DMS153 treated with DMSO at 0.1 percent for 48 hours (cell line): Measurements from ENCODE around the gene MBNL2.

ENCODE experiments used
- DNase-seq: peaks from one replicate; lab custom pipeline; 2025; ENCODE audit not compliant: unreplicated experiment; lab: John Stamatoyannopoulos, UW

MBNL2 gene, protein sequence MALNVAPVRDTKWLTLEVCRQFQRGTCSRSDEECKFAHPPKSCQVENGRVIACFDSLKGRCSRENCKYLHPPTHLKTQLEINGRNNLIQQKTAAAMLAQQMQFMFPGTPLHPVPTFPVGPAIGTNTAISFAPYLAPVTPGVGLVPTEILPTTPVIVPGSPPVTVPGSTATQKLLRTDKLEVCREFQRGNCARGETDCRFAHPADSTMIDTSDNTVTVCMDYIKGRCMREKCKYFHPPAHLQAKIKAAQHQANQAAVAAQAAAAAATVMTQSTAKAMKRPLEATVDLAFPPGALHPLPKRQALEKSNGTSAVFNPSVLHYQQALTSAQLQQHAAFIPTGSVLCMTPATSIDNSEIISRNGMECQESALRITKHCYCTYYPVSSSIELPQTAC

DNA sequence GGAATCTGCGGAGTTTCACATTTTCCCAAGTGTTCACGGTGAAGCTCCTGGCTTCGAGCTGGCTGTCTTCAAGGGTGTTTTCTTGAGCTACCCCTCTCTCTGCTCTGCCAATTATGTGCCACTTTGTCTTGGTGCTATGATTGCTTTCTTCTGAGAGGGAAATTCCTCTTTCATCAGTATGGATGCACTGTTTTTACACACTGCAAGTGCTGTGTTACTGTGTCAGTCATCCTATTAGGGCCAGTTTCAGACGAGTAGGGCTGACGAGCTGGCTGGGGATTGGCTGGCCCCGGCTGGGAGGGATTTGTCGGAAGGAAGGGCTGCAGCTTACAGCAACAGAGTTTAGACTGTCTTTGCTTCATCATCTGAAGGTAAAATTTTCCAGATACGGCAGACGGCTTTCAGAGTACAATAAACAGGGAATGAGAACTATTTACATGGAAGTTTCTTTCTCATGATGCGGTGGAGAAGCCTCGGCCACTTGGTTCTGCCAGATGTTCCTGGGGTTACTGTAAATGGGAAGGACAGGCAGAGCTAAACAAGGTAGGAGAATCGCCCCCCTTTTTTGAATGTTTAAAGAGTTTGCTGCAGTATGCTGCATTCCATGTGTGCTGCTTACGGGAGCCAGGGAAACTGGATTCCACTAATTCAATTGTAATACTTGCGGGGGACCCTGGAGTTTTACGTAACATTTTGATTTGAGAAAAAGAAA lies at the start of gene MBNL2:
Gene MBNL2 (plus strand): TSS at position 345 of the 712 bp plus-strand sequence. CDS start 53,903 bp downstream, outside the sequence.
- peak; percentile 83 for DNase-seq

DNA sequence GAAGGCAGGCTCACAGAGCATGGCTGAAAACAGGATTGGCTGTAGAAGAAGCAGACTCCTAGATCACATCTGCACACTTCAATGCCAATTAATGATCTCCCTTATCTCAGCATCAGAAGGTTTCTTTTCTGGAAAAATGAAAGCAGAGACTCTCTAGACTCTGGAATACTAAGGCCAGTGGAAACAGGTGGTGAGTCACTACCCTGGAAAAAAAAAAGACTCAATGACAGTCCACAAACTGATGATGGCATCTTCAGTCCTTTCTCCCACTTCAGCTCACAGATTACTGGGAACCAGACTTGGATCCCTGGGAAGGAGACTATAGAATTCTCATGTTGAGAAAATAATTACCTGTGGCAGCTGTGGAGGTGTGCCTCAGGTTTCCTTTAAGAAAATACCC lies 47.5 kb upstream of the MBNL2 start:
- no peak for DNase-seq

DNA sequence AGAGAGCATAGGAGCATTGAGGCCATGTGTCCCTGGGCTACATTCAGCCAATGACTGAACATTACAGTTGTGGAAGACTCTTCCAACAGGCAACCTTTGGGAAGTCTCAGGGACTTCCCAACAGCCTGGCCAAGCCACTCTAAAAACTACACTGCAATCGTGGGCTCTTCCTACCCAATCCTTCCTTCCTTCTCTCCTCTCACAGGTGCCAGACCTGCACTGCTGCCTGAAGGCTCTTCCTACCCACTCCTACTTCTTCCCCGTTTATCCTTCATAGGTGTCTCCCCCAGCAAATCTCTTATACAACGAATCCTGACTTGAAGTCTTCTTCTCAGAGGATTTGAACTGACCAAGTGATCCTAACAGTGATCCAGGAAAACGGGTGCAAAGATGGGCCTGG lies 47.1 kb upstream of the MBNL2 start:
- DNase-seq: no peak

DNA sequence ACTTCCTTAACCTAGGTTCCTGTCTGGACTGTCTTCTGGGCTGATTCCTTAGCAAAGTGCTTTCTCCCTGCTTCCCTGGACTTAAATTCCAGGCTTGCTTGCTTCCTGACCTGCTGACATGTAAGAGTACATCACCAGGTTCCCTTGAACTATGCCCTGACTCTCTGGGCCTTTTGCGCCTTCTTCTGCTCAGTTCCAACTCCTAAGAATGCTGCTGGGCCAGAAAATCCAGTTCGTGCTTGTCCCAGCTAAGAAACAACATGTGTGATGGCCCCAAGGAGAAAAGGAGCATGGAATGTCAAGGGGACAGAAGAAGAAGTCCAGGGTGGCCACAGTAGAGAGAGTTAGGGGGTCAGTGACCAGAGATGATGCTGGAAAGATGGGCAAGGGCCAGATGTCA lies 42.6 kb upstream of the MBNL2 start:
- no peak for DNase-seq

DNA sequence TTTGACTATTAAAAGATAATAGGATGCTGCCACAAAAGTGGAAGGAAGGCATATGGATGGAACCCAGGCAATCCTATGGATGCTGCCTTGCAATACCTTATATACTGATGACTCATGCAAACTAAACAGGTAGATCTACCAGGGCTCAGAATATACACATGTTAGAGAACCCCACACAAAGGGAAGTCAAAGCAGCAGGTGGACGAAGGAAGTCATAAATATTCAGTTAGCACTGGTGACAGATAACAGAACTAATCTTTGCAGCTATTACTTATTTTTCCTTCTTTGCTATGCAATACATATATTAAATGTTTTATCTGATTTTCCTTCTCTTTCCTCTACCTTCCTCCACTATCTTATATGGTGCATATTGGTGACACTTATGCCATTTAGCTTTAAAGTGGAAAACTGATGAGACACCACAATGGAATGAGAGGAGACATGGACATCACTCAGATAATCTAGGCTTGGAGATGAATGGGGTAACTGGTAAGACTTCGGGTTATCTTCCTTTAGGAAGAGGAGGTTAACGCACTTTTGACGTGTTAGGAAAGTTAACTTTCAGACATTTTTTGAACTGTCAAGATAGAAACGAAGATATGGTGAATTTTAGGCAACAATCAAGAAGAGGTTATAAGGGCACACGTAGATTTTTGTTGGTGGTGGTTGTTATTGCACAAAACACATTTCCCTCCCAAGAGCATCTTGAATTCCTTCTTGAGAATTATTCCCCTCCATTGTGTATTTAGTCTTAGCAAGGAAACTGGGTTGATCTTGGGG lies 39.8 kb upstream of the MBNL2 start:
- DNase-seq: peak; percentile 48

DNA sequence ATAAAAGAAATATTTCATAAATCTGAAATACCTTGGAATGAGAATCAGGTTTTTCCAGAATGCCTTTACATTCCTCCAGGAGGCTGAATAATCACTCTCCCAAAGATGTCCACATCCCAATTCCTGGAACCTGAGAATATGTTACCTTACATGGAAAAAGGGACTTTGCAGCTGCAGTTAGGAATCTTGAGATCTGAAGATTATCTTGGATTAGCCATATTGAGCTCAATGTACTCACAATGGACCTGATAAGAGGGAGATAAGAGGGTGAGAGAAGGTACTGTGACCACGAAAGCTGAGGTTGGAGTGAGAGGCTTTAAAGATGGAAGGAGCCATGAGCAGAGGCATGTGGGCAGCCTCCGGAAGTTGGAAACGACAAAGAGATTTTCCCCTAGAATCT lies 36.8 kb upstream of the MBNL2 start:
- DNase-seq: no peak

DNA sequence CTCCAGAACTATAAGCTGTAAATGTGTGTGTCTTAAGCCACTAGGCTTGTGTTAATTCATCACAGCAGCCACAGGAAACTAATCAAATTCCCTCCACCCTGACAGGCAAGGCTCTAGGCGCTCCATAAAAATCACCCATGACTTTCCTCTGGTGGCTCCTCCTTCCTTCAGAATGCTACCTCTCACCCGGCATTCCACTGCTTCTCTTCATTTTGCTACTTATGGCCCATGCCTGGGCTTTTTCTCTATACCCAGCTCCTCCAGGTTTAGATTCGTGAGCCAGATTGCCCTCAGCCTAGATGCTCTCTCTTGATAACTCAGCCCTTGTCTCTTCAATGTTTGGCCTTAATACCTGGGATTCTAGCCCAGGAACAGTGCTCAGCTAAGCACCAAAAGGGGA lies 36.4 kb upstream of the MBNL2 start:
- no peak for DNase-seq

DNA sequence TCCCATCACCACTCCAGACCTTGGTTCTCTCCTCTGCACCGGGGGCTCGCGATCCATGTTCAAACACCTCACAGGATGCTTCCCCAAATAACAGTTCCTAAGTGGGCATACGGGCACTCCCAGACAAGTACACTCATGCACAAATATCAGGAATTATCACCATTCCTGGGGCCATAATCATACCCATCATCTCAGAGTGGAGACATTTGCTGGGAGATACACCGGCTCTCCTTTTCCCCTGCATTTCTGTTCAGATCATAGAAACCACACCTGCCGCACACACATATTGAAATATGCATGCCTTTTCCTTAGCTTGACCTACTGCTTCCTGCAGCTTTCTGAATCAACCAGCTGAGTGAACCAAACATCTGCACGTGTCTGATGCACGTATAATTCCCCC lies 33.9 kb upstream of the MBNL2 start:
- no peak for DNase-seq

DNA sequence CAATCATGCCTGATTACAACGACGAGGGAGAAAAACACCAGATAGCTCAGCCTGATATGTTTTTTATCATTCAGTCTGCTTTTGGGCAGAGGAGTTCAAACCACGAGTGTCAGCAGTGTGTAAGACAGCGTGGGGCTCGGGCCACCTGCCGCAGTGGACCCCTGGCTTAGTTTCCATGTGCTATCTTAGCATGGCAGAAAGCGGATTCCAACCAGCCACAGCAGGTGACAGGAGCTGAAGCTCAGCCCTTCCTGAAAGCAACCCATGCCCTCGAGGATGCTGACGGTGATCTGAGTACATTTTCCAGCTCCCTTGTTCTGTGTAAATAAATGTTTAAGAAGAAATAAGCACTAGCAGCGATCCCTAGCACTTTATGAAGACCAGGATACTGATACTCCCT lies 32.2 kb upstream of the MBNL2 start:
- no peak for DNase-seq

DNA sequence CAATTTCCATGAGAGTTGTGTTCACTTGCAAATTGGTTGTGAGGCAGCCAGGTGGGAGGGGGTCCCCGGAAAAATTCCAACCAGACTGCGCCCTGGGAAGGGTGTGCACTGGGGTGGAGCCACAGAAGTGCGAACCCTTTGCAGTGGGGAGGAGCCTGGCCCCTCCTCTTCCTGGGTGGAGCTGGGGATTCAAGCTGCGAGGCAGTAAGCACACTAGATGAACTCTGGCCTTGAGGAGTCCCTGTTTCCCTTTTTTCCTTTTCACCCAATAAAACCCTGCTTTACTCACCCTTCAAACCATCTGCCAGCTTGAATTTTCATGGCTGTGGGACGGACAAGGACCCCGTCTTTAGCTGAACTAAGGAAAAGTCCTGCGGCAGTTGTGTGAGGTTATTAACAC lies 31.0 kb upstream of the MBNL2 start:
- no peak for DNase-seq

DNA sequence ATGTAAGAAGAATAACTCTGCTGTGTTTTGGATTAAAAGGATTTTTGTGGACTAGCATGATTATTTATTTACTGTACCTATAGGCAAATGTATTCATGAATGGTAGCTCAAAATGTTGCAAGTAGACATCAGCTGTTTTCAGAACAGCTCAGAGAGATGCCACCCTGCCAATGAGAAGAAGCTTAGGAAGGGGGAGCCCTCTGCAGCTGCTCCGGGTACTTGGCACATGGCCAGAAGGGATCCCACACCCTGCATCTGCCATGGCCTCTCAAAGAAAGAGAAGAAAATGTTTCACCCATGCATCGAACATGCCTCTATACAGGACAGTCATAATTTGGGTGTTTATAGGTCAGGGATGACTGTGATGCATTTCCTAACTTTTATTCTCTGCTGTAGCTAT lies 30.5 kb upstream of the MBNL2 start:
- no peak for DNase-seq

DNA sequence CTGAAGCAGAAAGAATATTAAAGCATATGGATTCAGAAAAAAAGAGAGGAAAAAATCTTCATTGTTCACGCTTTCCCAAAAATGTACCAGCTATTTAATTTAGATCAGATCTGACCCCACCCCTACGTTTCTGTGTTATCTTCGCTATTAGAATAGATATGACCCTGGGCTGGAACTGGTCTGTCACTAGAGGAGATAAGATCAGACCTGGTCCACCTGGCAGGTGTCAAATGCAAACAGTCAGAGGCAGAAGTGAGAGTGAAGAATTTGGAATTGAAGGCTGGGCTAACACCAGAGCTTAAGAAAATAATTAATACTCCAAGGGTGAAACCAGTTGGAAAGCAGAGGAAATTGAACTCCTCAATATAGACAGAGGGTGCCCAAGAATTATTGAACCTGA lies 30.0 kb upstream of the MBNL2 start:
- DNase-seq: no peak

DNA sequence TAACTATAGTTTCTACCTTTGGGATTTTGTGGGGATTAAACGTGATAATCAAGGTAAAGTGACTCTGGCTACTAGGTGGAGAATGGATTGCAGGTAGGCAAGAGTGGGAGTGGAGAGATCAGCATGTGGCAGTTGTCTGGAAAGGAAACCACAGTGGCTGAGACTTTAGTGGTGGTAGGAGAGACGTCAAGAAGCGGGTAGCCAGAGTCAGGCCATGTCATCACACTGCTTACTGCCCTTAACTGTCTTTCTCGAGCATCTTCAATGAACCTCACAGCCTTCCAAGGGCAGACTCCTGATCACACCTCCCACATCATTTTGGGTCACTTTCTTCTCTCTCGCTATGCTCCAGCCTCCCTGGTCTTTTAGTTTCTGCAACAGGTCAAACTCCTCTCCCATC lies 28.6 kb upstream of the MBNL2 start:
- DNase-seq: no peak

DNA sequence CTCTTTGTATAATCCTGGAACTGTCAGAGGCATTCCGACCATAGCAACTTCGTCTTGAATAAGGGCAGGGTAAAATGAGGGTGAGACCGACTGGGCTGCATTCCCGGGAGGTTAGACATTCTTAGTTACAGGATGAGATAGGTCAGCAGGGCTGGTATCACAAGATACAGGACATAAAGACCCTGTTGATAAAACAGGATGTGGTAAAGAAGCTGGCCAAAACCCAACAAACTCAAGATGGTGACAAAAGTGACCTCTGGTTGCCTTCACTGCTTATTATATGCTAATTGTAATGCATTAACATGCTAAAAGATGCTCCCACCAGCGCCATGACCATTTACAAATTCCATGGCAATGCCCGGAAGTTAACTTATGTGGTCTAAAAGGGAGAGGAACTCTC lies 27.7 kb upstream of the MBNL2 start:
- DNase-seq: no peak

DNA sequence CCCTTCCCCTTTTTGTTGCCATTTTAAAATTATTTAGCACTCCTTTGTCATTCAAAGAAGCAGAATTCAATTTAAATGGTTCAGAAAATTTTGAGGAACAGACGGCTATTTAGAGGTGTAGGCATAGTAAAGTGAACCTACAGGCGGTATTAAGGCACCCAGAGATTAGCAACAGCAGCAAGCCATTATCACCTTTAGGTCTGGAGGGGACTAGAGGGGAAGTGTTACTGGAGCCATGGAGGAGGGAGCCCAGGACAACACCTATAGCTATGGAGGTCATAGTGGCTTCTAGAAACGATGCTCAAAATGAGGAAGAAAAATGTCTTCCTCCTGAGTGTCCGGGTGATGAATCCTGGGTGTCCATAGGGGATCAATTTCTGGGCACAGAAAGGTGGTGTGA lies 25.8 kb upstream of the MBNL2 start:
- DNase-seq: no peak

DNA sequence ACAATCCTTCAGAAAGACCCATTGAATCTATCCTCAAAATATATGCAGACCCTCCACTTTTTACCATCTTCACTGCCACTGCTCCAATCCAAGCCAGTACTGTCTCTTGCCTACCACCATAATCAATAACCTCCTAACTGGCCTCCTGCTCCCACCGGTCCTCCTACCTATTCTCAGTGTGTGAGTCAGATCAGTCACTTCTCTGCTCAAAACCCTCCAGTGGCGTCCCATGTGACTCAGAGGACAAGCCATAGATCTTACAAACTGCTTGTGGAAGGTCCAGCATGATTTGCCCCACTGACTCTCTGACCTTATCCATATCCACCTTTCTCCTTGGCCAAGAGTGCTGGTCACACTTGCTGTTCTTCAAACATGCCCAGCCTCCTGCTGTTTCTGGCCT lies 23.4 kb upstream of the MBNL2 start:
- DNase-seq: no peak

DNA sequence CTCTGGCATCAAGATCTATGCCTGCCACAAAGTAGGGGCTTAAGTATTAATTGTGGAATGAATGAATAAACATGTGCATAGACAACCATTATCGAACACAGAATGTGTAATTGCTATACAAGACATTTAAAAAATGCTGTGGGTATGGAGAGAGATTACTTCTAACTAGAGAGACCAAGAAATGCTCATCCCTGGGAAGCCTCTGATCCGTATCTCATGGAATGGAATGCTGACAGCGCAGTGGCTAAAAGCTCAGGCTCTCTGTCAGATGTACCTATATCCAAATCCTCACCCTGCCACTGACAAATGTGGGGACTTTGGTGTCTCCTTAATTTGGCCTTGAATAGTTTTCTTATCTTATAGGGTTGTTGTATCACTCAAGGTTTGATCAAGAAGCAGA lies 22.7 kb upstream of the MBNL2 start:
- DNase-seq: no peak

DNA sequence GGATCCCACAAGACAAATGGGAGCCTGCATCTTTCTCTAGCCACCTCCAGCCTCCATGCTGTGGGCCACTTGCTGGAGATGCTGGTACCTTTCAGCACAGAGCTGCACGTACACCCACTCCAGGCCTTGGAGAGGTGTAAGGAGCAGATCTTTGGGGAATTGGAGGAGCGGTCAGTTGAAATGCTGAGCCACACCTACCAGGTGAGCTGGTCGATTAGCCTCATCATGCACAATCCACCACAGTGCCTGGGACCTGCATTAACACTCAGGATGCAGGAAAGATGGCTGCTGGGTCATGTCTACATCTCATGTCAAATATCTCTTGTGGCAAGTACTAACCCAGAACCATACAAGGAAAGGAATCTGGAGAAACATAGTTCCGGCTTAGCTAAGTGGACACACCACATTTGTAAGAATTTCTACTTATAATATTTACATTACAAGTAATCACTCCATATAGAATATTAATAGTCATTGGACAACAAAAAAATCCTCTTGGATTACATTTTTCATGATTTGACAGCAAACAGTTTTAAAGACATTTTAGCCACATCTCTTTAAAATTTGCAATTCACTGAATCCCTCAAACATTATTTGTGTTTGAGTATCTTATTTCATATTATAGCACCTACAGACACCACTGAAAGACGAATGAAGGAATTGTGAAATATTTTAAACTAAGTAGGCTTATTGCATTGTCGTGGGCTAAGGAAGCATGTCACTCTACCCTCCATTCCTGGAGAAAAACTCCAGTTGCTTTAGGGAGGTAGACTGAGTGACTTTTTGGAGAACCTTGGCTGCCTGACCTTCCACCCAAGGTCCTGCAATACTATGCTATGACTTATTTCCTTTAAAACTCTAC lies 21.8 kb upstream of the MBNL2 start:
- DNase-seq: no peak

DNA sequence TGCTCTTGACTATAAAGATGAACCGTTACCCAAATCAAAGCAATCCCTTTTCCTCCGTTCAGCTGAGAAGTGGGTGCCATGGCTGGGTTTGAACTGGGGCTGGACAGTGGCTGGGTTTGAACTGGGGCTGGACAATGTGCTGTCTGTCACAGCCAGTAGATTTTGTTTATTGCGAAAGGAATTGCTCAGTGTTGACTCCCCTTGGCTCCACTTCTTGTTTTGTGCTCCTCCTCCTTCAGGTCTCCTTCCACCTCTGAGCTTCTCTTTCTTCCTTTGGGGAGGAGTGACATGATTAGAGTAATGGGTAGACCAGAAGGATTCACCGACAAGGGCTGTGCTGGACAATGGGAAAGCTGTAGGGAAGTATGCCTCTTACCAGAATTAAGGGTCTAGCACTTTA lies 19.4 kb upstream of the MBNL2 start:
- no peak for DNase-seq

DNA sequence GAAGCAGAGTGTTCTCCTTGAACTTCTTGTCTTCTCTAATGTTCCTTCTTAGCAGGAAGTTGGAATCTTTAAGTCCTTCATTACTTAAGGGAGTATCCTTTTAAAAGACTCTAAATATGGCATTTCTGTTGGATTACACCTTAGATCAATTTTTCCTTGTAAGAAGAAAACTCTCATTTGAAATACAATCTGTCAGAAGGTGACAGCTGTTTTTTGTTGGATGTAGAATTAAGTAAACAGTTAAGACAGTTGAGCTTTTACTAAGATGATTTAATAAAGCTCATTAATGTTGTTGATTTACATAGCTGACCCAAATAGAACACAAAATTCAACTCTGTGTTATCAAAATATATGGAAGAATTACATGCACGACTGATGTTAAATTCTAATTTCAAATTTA lies 16.7 kb upstream of the MBNL2 start:
- no peak for DNase-seq

DNA sequence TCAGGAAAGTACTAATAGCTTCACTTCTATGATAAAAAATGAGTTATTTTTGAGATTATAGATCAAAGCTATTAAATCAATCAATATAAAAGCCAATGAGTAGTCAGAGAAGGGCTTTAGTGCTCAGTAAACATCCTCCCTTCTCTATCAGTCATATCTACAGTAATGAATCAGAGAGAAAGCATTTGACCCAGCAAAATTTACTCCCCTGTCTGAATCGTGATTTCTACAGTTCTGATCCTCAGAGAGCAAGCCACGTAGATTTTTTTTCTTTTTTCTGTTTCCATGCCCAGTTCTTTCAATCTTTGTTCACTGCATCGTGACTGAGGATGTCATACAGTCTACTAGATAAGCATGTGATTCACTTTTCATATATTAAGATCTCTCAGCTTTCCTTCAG lies 16.2 kb upstream of the MBNL2 start:
- DNase-seq: no peak
